Endothelial cell of umbilical vein (primary cell): Measurements from ENCODE around the gene RBFOX1.

Experiments used
- EZH2 ChIP-seq: IDR thresholded peaks from 2 replicates; pipeline ENCODE4 v1.6.1; 2012; ENCODE audit warnings: borderline replicate concordance, low read depth, mild to moderate bottlenecking, moderate library complexity, low read length, inconsistent platforms; ENCODE audit not compliant: severe bottlenecking
- GATA2 ChIP-seq: IDR thresholded peaks from 2 replicates; pipeline ENCODE4 v1.7.0; 2011; ENCODE audit warnings: low read depth, mild to moderate bottlenecking, moderate library complexity, mixed read lengths, low read length; ENCODE audit not compliant: insufficient read length, insufficient read depth
- POLR2A ChIP-seq: IDR thresholded peaks from 2 replicates; pipeline ENCODE4 v1.6.1; 2012; ENCODE audit warnings: low read depth, mild to moderate bottlenecking, control low read depth, low read length
- POLR2AphosphoS5 ChIP-seq: IDR thresholded peaks from 2 replicates; pipeline ENCODE4 v1.6.1; 2012; ENCODE audit warnings: low read depth, mild to moderate bottlenecking, control low read depth, low read length, moderate library complexity; ENCODE audit not compliant: insufficient read depth
- TF ChIP-seq, protein P1 (sequence below), 2 donors: IDR thresholded peaks; 1 replicate in 1 of 2; 2 replicates in 1 of 2; pipeline ENCODE4 v1.5.1; 2011; ENCODE audit warnings: low read length in 2 of 2, mild to moderate bottlenecking in 2 of 2, moderate library complexity in 2 of 2, control low read depth in 1 of 2, inconsistent platforms in 1 of 2, low read depth in 1 of 2; ENCODE audit not compliant: insufficient read depth in 1 of 2; ENCODE audit errors: extremely low read depth in 1 of 2
- TF ChIP-seq, protein P2 (sequence below): IDR thresholded peaks from 2 replicates; pipeline ENCODE4 v1.6.1; 2011; ENCODE audit not compliant: insufficient read depth, insufficient read length

DNA sequence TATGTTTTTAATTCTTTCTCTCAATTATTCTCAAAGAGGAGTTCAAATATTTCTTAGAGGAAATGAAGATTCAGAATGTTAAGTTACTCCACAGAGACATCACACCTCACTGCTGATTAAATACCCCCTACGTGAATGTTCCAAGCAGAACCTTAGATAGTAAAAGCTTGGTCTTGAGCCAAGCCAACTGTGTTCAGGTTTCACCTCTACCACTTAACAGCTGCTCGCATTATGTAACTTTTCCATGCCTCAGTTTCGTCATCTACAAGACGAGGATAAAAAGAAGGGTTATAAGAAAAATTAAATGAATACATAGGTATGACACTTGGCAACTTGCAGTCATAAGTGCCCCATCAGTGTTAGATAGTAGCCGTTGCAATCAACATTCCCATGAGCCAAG lies 356.2 kb downstream of the RBFOX1 start:
- TF ChIP-seq, protein P1, sequence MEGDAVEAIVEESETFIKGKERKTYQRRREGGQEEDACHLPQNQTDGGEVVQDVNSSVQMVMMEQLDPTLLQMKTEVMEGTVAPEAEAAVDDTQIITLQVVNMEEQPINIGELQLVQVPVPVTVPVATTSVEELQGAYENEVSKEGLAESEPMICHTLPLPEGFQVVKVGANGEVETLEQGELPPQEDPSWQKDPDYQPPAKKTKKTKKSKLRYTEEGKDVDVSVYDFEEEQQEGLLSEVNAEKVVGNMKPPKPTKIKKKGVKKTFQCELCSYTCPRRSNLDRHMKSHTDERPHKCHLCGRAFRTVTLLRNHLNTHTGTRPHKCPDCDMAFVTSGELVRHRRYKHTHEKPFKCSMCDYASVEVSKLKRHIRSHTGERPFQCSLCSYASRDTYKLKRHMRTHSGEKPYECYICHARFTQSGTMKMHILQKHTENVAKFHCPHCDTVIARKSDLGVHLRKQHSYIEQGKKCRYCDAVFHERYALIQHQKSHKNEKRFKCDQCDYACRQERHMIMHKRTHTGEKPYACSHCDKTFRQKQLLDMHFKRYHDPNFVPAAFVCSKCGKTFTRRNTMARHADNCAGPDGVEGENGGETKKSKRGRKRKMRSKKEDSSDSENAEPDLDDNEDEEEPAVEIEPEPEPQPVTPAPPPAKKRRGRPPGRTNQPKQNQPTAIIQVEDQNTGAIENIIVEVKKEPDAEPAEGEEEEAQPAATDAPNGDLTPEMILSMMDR (IDR thresholded peaks at IDR 0.05; ENCODE audit: extremely low read depth in 1 of 2, insufficient read depth in 1 of 2, low read depth in 1 of 2, low read length in 2 of 2) = no peak
- TF ChIP-seq POLR2AphosphoS5 (no peak), GATA2 (no peak), POLR2A (no peak), EZH2 (no peak)
- TF ChIP-seq, protein P2, sequence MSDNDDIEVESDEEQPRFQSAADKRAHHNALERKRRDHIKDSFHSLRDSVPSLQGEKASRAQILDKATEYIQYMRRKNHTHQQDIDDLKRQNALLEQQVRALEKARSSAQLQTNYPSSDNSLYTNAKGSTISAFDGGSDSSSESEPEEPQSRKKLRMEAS = no peak
